GM18526 (cell line): ENCODE measurements around the gene SLCO4A1.

Experiments used
- POLR2A ChIP-seq: IDR thresholded peaks from 3 replicates; pipeline ENCODE4 v1.6.1; 2011; ENCODE audit not compliant: insufficient read length; ENCODE audit errors: extremely low read depth

The SLCO4A1 gene

GRCh38 chr20:62669249-62669648 is 26.9 kb downstream of the SLCO4A1 start:
- no peak for TF ChIP-seq POLR2A

GRCh38 chr20:62670156-62670555 is 27.9 kb downstream of the SLCO4A1 start:
- no peak for TF ChIP-seq POLR2A

- TF ChIP-seq POLR2A, result no peak
These were observed 28.7 kb downstream of the SLCO4A1 start for GRCh38 chr20:62670998-62671397.

- TF ChIP-seq POLR2A, result no peak
These were observed 29.5 kb downstream of the SLCO4A1 start for GRCh38 chr20:62671765-62672164.

- no peak for TF ChIP-seq POLR2A
These were observed 32.1 kb downstream of the SLCO4A1 start for GRCh38 chr20:62674370-62674769.

- no peak for TF ChIP-seq POLR2A
These were observed 33.0 kb downstream of the SLCO4A1 start for GRCh38 chr20:62675156-62675876.

GRCh38 chr20:62675877-62676260 is 33.6 kb downstream of the SLCO4A1 start:
- no peak for TF ChIP-seq POLR2A

- TF ChIP-seq POLR2A, result no peak
These were observed 34.7 kb downstream of the SLCO4A1 start for GRCh38 chr20:62676976-62677375.

- no peak for TF ChIP-seq POLR2A
These were observed 35.4 kb downstream of the SLCO4A1 start for GRCh38 chr20:62677678-62678077.

GRCh38 chr20:62678553-62678952 is 36.2 kb downstream of the SLCO4A1 start:
- no peak for TF ChIP-seq POLR2A

GRCh38 chr20:62679978-62680589 is 37.8 kb downstream of the SLCO4A1 start:
- TF ChIP-seq POLR2A, result no peak

- no peak for TF ChIP-seq POLR2A
These were observed 40.7 kb downstream of the SLCO4A1 start for GRCh38 chr20:62682912-62683517.

GRCh38 chr20:62684981-62685380 is 42.7 kb downstream of the SLCO4A1 start:
- no peak for TF ChIP-seq POLR2A

- TF ChIP-seq POLR2A, result no peak
These were observed 43.7 kb downstream of the SLCO4A1 start for GRCh38 chr20:62685781-62686555.
